CD1c-positive myeloid dendritic cell (primary cell): ENCODE measurements around the gene TAF1A.
"Not testable (repeated sequence)": the region's sequence is repeated elsewhere in the genome, so short reads cannot be mapped to it uniquely, and the experiment has no call there.

ENCODE experiments used
- DNase-seq: peaks from one replicate; pipeline ENCODE4 v3.0.0-alpha.2; 2016; ENCODE audit errors: extremely low spot score

Gene TAF1A

DNA sequence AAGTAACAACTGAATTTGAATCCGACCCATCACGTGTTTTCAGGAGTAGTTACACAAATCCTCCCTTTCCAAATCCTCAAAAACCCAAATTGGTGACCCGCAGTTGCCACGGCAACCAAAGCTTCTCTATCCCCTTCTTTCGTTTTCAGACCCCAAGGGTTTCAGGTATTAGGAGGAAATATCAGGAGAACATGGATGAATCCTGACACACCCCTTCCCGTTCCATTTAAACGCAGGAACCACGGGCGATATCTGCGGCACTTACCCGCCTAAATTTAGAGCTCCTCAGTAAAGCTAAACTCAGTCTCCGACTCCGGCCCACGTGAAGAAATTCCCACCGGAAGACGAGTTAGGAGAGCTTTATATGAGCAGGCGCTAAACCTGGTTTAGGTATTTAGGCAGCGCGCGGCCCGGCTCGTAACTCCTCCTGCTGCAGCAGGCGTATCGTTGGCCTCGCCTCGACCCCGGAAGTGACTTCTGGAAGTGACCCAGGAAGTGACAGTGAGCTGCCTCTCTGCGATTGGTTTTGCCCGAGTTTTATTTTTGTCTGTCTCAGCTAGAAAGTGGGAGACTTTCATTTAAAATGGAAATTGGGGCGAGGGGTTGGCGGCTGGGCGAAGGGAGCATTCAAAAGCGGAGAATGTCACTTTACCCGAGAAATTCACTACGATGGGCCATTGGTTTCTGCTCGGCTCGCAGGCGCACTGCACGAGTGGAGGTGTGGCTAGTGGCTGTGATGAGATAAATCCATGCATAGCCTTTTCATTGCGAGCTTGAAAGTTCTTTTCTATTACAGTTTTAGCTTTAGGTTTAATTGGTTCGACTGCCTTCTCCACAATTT is at the start of gene TAF1A:
Gene TAF1A (minus strand): TSS at position 472 of the 841 bp plus-strand sequence.
- DNase-seq: peak; percentile 89

DNA sequence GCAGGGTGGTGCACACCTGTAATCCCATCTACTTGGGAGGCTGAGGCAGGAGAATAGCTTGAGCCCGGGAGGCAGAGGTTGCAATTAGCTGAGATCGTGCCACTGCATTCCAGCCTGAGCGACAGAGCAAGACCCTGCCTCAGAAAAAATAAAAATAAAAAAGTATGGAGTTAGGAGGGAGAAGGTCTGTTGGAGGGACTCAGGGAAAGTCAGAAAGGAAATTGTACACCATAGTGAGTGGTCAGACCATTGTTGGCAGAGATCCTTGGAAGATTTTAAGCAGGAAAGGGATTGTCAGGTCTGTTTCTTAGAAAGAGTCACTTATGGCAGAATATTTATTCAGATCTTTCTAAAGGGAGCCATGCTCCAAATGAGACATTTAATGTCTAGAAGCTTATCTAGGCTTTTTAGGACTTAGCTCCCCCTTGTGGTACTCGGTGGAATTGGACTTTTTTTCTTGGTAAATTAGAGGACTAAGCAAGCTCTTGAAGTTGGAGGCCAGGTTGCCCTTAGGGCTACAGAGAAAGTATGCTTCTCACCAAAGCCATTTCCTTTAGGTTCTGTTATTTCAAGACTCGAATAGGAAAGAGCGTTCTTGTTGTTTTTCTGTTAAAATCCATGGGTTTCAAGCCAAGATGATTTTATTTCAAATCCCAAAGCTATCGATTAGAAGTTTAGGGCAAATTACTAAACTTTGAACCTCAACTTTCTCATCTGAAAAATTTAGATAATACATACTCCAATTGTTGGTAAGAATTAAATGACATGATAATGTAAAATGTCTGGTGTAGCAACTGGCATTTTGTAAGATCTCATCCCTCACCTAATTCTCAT is 44.7 kb upstream of the TAF1A start:
- DNase-seq: peak; percentile 93

DNA sequence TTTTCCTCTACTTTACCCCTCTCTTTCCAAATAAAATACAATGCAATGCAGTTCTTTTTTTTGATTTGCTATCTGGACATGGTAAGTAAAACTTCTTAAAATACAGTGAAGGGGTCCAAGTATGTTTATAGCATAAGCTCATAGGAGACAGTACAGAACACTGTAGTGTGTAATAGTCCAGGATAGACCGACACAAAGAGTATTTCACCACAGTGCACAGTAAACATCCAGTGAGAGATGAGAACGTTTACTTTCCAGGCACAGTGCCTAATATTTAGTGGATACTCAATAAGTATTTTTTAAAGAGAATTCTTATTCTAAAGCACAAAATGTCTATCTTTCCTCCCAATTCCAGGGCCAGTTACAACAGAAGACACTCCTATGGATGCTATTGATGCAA is 43.0 kb upstream of the TAF1A start:
- no peak for DNase-seq

DNA sequence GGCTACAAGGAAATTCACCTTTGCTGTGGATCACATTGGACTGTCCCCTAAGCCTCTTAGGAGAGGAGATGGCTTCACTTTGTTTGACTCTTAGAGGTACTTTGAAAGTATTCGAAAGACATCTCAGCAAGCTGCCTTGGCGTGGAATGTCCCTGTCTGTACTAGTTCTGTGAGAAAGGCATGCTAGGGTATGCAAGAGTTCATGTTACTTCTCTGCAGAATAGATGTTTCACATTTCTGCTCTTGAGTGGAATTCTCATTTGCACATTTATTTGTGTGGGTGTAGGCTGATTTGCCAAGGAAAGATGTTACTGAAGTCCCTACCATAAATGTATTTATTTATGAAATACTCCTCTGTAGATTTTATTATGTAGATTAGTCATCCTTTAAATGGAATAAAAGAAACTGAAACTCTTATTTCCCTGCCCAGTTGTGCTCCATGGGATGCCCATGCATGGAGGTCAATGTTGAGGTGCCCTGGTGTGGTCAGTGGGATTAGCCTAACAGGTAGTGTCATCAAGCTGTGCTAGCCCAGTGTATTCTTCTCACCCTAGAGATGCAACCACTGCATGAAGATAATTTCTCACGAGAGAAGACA is 42.0 kb upstream of the TAF1A start:
- no peak for DNase-seq

DNA sequence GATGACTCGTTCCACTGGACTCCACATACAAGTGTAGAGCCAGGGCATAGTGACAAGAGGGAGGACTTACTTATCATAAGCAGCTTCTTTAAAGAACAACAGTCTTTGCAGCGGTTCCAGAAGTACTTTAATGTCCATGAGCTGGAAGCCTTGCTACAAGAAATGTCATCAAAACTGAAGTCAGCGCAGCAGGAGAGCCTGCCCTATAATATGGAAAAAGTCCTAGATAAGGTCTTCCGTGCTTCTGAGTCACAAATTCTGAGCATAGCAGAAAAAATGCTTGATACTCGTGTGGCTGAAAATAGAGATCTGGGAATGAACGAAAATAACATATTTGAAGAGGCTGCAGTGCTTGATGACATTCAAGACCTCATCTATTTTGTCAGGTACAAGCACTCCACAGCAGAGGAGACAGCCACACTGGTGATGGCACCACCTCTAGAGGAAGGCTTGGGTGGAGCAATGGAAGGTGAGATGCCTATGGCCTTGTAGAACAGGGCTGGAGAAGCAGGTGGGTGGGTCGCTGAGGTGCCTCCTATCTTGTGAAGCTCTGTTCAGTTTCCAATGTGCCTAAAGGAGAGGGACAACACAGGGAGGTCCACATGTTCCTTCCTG is 40.3 kb upstream of the TAF1A start:
- no peak for DNase-seq

DNA sequence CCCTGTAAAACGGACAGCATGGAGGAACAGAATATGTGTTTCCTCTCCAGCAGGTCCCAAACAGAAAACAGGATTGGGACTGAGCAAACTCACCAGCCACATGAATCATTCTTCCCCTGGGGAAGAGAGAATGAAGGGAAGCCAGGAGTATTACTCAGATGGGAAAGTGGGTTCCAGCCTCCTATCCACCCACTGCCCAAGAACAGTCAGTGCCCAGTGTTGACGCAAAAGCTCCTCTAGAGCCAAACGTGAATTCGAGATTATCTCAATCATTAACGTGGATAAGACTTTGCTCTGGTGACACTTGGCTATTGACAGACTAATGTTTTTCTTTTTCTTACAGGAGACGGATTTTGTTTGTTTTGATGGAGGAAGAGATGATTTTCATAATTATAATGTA is 37.5 kb upstream of the TAF1A start:
- no peak for DNase-seq

DNA sequence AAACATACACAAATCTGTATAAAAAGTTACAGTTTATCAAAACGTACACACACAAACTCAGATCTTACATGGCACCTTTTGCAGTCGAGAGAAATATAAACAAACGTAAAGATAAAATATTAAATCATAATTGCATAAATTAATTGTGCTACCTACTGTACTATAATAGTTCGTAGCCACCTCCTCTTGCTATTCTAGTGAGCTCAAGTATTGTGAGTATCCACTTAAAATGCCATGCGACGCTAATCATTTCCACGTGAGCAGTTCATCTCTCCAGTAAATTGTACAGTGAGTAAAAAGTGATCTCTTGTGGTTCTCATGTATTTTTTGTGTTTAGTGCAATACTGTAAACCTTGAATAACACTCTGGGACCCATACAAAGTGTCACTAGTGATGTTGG is 34.5 kb upstream of the TAF1A start:
- no peak for DNase-seq

DNA sequence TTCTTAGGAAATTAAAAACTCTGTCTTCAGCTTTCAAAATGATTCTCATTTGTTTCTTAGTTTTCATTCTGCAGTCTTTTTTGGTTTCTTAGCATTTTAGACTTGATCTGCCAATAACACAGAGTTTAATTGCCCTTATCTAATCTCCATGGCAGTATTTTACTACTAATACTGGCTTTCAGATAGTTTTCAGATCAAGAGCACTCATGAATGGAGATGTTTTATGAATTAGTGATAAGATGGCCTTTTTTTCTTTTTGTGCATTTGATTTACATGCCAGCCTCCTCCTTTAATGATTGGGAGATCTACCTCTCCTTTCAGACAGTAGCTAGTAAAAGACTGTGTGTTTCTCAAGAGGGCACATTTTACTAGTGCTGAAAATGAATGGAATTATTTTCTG is 33.7 kb upstream of the TAF1A start:
- DNase-seq: no peak

DNA sequence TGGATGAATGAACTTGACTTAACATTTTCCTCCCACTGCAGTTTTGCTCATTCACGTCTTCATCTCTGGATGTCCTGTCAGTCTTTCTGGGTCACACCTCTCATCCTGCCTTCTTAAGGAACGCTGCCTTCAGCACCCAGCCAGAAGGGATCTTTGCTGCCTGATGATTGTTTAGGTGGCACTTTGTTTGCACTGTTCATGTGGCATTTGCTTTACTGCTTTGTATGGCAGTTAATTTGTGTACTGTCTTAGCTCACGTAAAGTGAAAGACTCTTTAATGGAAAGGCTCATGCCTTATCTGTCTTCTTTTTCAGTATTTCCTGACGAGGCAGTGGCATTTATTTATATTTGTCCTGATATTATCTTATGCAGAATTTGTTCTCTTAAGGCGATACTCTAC is 33.0 kb upstream of the TAF1A start:
- DNase-seq: no peak

DNA sequence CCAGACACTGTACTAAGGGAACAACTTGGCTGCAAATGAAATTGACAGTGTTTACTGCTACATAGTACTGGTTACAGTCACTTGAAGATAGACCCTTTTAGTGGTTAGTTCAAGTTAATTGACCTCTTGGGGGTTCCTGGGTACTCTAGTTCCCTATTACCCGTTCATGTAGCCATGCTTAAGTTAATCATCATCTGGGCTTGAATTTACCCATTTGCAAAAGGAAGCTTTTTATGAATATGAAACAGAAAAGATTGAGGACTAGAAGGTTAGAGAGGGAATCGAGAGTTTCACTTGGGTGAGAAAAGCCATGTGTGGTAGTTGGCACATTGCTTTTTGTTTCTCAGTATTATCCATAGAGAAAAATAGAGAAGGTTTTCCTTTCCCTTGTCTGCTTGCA is 30.8 kb upstream of the TAF1A start:
- no peak for DNase-seq

DNA sequence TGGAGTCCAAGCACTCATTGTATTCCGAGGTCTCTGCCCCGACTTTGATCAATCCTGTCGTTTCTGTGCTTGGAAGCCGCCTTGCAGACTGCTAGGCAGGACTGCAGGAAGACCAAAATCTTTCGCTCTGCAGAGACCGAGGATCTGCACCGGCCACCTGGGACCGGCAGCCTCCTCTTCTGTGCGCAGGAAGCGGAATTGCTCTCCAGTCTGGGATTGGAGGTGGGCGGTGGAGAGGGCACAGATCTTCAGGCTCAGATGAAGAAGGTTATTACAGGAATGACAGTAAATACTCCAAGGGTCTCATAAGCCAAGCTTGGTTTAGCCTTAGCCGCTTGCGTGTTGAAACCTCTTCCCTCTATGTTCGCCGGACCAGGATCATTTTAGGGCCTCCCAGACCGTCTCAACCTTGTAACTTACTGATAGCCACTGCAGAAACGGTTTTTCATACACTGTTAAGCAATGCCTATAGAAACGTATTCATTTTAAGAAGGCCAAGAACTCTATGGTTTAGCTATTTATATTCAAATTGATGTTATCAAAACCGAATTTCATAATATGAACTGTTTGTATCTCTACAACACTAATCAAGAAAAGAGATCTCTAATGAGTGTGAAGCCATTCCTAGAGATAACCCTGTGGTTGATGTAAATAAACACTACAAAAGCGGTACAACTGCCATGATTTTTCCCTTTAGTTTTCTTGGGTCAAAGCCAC is 29.3 kb upstream of the TAF1A start:
- DNase-seq: peak; percentile 35

DNA sequence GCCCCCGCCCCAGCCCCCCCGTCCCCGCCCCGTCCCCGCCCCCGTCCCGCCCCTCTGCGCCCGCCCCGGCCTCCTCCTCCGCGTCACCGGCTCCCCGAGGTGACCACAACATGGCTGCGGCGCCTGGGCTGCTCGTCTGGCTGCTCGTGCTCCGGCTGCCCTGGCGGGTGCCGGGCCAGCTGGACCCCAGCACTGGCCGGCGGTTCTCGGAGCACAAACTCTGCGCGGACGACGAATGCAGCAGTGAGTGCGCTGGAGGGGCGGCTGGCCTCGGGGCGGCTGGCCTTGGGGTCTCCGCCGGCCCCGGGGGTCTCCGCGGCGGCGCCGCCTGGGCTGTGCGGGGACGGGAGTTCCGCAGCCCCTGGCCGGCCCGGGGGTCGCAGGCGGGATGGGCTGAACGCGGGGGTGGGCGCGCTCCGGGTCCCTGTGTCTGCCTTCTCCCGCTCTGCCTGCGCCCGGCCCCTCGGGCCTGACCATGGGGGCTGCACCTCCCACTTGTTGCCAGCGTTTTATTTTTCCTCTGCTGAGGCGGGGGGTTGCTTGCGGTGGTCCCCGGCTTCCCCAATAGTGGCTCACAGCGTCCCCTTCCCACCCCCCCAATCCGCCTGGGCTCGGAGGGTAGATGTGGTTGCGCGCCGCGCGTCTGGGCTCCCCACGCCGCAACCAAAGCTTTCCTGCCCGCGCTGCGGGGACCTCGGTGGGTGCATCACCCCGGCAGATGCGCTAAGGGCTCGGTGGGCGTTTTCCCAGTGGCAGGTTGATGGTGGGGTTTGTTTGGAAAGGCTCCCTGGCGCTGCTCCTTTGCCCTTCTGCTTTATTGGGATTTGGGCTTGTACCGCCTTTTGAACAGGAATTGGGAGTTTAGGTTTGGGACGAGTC is 28.5 kb upstream of the TAF1A start, which contains the start of gene MIA3:
Gene MIA3 (plus strand): TSS at position 97 of the 879 bp plus-strand sequence. CDS start 14 bp downstream, at position 111.
- DNase-seq: peak; percentile 74

DNA sequence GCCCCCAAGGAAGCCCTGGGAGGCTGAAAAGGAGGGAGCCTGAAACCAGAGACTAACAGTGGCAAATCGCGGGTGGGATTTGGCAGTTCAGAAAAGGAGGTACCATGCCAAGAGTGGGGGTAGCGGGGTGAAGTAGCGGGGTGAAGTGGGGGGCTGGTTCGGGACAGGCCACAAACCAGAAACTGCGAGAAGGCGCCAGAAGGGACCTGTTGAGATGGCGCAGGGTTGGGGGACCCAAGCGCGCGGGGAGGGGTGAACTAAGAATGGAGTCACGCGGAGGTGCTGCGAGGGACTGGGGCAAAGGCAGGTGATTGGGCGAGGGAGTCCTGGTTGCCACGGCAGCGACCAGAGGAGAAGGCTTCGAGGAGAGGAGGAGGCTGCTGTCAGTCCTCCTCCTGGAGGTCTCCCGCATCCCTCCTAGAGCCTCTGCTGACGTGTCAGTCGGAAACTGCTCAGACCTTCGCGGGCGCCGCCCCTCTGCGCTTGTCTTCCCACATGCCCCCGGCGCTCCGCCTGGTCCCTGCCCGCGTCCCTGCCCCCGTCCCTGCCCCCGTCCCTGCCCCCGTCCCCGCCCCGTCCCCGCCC is 27.7 kb upstream of the TAF1A start:
- DNase-seq: peak; percentile 85

DNA sequence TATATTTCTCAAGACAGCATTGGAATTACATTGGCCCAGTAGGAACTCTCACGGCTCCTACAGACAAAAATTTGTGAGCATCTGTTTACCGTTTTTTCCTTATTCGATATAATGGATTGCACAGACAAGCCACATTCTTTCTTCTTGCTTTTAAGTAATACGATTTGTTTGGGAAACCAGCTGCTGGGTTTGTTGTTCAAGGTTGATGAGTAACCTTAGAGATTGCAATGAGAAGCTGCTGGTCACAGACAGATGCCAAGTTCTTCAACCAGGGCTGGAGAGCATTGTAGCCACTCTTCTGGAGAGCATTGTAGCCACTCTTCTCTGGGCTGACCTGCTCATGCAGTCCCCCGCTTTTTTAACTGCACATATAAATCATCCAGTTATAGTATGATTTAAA is 26.8 kb upstream of the TAF1A start:
- DNase-seq: no peak

DNA sequence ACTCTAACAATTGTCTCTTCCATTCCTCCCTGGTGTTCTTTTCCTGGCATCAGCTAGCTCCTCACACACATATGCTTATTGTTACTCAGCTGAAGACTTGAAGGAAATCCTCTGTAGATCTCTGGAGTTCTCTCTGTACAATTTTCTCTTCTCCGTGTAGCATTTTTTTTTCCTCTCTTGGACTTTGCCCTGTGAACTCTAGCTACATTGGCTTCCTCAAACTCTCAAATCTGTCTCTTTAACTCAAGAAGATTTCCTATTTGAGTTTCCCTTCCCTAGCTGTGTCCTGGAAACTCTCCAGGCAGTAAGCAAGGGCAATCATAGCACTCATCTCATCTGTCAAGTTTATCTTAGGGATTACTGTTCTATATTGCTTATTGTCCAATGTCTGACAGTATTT is 23.9 kb upstream of the TAF1A start:
- no peak for DNase-seq

DNA sequence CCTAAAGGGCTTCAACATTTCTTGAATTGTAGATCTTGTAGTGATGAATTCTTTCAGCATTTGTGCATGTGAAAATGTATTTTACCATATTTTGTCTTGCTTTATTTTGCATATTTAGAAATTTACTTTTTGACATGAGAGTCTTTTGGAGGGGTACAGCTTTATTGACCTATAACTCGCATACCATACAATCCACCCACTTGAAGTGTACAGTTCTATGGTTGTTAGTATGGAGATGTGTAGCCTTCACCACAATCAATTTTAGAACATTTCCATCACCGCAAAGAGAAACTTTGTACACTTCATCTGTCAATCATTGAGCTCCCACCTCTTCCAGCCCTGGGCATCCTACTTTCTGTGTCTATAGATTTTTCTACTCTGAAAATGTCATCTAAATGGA is 21.0 kb upstream of the TAF1A start:
- DNase-seq: no peak

DNA sequence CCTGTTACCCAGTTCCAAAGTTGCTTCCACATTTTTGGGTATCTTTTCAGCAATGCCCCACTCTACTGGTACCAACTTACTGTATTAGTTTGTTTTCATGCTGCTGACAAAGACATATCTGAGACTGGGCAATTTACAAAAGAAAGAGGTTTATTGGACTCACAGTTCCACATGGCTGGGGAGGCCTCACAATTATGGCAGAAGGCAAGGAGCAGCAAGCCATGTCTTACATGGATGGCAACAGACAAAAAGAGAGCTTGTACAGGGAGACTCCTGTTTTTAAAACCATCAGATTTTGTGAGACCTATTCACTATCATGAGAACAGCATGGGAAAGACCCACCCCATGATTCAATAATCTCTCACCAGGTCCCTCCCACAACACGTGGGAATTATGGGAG is 19.4 kb upstream of the TAF1A start:
- not testable (repeated sequence) for DNase-seq

DNA sequence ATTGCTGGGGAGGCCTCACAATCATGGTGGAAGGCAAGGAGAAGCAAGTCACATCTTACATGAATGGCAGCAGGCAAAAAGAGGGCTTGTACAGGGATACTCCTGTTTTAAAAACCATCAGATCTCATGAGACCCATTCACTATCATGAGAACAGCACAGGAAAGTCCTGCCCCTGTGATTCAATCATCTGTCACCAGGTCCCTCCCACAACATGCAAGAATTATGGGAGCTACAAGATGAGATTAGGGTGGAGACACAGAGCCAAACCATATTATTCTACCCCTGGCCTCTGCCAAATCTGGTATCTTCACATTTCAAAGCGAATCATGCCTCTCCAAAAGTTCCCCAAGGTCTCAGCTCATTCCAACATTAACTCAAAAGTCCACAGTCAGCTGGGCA is 17.0 kb upstream of the TAF1A start:
- no peak for DNase-seq

DNA sequence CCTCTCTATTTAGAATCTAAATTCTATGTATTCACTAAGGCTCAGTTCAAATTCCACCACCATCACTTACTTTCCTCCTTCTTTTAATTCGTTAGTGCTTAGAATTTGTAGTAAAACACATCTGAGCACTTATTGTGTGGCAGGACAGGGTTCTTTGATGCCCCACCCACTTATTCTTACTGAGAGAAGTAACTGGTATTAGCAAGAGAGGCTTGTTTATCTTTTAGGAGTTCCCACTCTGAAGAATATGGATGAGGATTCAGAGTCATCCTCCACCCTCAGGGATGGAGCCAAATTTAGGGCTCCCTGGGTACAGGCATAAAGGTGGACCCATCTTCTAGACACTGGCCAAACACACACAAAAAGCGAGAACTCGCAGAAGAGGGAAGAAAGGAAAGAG is 11.5 kb upstream of the TAF1A start:
- no peak for DNase-seq

DNA sequence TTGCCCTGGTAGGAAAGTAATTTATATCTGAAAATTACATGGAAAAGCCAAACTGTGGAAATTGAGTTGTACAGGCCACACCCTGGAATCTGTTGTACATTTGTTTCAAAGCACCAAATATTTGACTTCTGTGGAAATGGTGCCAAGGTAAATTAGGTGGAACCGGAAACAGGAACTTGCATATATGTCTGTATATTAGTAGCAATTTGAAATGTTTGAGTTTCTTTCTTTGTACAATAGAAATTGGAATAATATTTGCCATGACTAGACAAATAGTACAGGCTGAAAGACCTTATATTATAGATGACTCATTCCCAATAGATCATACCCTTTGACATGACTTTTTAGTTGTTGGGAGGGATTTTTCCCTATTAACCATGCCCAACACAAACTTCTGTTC is 10.5 kb upstream of the TAF1A start:
- DNase-seq: no peak
